Neural progenitor cell (in vitro differentiated cells): ENCODE measurements around the gene ZNF816. TPM values are rescaled to one million over a fixed set of nuclear protein-coding genes. Genes with fewer than 3 reads are reported as not detected.

Source experiments
- DNase-seq: peaks from one replicate; pipeline ENCODE4 v3.0.0-alpha.2; 2016; ENCODE audit warnings: low spot score
- H2AFZ ChIP-seq: fragments of 200-600 bp; sonication (generic); replicated peaks from 2 replicates; pipeline ENCODE4 v1.6.1; 2016; ENCODE audit warnings: antibody characterized with exemption
- H3F3A ChIP-seq: fragments of 200-600 bp; sonication (generic); 2 replicates; pipeline ENCODE4 v1.6.1; 2016; ENCODE audit warnings: antibody characterized with exemption, low read depth
- H3K27ac ChIP-seq: fragments of 200-600 bp; sonication (generic); 2 replicates; pipeline ENCODE4 v1.5.1; 2016; ENCODE audit warnings: mild to moderate bottlenecking
- H3K27me3 ChIP-seq: fragments of 200-600 bp; sonication (generic); 2 replicates; pipeline ENCODE4 v1.6.1; 2016; ENCODE audit warnings: mild to moderate bottlenecking, moderate library complexity
- H3K36me3 ChIP-seq: fragments of 200-600 bp; sonication (generic); 2 replicates; pipeline ENCODE4 v1.5.1; 2016
- H3K4me1 ChIP-seq: fragments of 200-600 bp; sonication (generic); 2 replicates; pipeline ENCODE4 v1.6.1; 2016; ENCODE audit warnings: mixed run types
- H3K4me2 ChIP-seq: fragments of 200-600 bp; sonication (generic); 2 replicates; pipeline ENCODE4 v1.6.1; 2016
- H3K4me3 ChIP-seq: fragments of 200-600 bp; sonication (generic); 2 replicates; pipeline ENCODE4 v1.5.1; 2016
- H3K79me2 ChIP-seq: fragments of 200-600 bp; sonication (generic); 2 replicates; pipeline ENCODE4 v1.6.1; 2016; ENCODE audit warnings: low read depth
- H3K9ac ChIP-seq: fragments of 200-600 bp; sonication (generic); 2 replicates; pipeline ENCODE4 v1.6.1; 2016
- H3K9me3 ChIP-seq: fragments of 200-600 bp; sonication (generic); 2 replicates; pipeline ENCODE4 v1.5.1; 2016; ENCODE audit warnings: low read depth
- H4K20me1 ChIP-seq: fragments of 200-600 bp; sonication (generic); 2 replicates; pipeline ENCODE4 v1.6.1; 2016; ENCODE audit warnings: low read depth
- H3K27ac Mint-ChIP-seq: 3 replicates; pipeline ENCODE4 v1.8.0; 2021; ENCODE audit warnings: mixed read lengths
- H3K27me3 Mint-ChIP-seq: 2 replicates; pipeline ENCODE4 v1.8.0; 2022; ENCODE audit warnings: low read depth, mild to moderate bottlenecking, inconsistent platforms, moderate library complexity, mixed read lengths; ENCODE audit not compliant: insufficient read depth
- H3K36me3 Mint-ChIP-seq: 3 replicates; pipeline ENCODE4 v1.8.0; 2021; ENCODE audit warnings: mixed read lengths
- H3K4me1 Mint-ChIP-seq: 3 replicates; pipeline ENCODE4 v1.8.0; 2021; ENCODE audit warnings: mixed read lengths
- H3K4me3 Mint-ChIP-seq: 3 replicates; pipeline ENCODE4 v1.8.0; 2021; ENCODE audit warnings: mild to moderate bottlenecking, moderate library complexity, mixed read lengths
- H3K9me3 Mint-ChIP-seq: 3 replicates; pipeline ENCODE4 v1.8.0; 2020; ENCODE audit warnings: mixed read lengths
- EZH2 ChIP-seq: fragments of 200-600 bp; sonication (generic); IDR thresholded peaks from 2 replicates; pipeline ENCODE4 v1.6.1; 2017; ENCODE audit warnings: antibody characterized with exemption, mild to moderate bottlenecking, moderate library complexity
- EZH2phosphoT487 ChIP-seq: fragments of 200-600 bp; sonication (generic); IDR thresholded peaks from 2 replicates; pipeline ENCODE4 v1.6.1; 2017; ENCODE audit warnings: antibody characterized with exemption
- total RNA-seq: library from RNA; depleted of rRNA; stranded (reverse); fragments of >200 nt; gene quantifications from 2 replicates; pipeline ENCODE4 v1.2.3, GENCODE V29; 2015; ENCODE audit warnings: low replicate concordance
- TF ChIP-seq, protein P1 (sequence below): fragments of 200-600 bp; sonication (generic); IDR thresholded peaks from 2 replicates; pipeline ENCODE4 v1.5.1; 2017; ENCODE audit warnings: antibody characterized with exemption, mild to moderate bottlenecking

Gene ZNF816
- total RNA-seq, 1 donor from 2014 or later = 22.9 TPM

GRCh38 chr19:52967772-52968171, 5.1 kb upstream of the ZNF816 start:
- no peak for TF ChIP-seq EZH2phosphoT487
- TF ChIP-seq EZH2 = no peak
- TF ChIP-seq, protein P1, sequence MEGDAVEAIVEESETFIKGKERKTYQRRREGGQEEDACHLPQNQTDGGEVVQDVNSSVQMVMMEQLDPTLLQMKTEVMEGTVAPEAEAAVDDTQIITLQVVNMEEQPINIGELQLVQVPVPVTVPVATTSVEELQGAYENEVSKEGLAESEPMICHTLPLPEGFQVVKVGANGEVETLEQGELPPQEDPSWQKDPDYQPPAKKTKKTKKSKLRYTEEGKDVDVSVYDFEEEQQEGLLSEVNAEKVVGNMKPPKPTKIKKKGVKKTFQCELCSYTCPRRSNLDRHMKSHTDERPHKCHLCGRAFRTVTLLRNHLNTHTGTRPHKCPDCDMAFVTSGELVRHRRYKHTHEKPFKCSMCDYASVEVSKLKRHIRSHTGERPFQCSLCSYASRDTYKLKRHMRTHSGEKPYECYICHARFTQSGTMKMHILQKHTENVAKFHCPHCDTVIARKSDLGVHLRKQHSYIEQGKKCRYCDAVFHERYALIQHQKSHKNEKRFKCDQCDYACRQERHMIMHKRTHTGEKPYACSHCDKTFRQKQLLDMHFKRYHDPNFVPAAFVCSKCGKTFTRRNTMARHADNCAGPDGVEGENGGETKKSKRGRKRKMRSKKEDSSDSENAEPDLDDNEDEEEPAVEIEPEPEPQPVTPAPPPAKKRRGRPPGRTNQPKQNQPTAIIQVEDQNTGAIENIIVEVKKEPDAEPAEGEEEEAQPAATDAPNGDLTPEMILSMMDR = no peak
- no peak overlapping the region for H3K27ac Mint-ChIP-seq
- no peak overlapping the region for H3K4me3 Mint-ChIP-seq
- H2AFZ ChIP-seq = no peak overlapping the region
- peaks cover 11% of the 10 kb centered on the region for H3F3A ChIP-seq
- peaks cover 25% of the 10 kb centered on the region for H3K36me3 Mint-ChIP-seq
- H3K9ac ChIP-seq = no peak overlapping the region
- no peak overlapping the region for H3K4me3 ChIP-seq
- H3K36me3 ChIP-seq = no peaks in the 10 kb centered on the region
- H4K20me1 ChIP-seq = no peaks in the 10 kb centered on the region
- no peak overlapping the region for H3K27ac ChIP-seq
- peaks cover 8% of the 10 kb centered on the region for H3K4me1 Mint-ChIP-seq
- DNase-seq = no peak
- H3K9me3 ChIP-seq = no peaks in the 10 kb centered on the region
- H3K9me3 Mint-ChIP-seq = peaks cover 37% of the 10 kb centered on the region
- no peak overlapping the region for H3K4me2 ChIP-seq
- H3K79me2 ChIP-seq = no peaks in the 10 kb centered on the region
- H3K27me3 Mint-ChIP-seq = no peaks in the 10 kb centered on the region
- peaks cover 8% of the 10 kb centered on the region for H3K4me1 ChIP-seq
- no peaks in the 10 kb centered on the region for H3K27me3 ChIP-seq

- Histone ChIP-seq H3K27me3 (no peaks in the 10 kb centered on the region), H2AFZ (peak overlapping the region; percentile 54), H3K27ac (no peak overlapping the region), H3K36me3 (no peaks in the 10 kb centered on the region), H3K79me2 (peaks cover 40% of the 10 kb centered on the region), H3K9me3 (no peaks in the 10 kb centered on the region), H3F3A (peaks cover 15% of the 10 kb centered on the region), H4K20me1 (no peaks in the 10 kb centered on the region), H3K4me1 (peaks cover 16% of the 10 kb centered on the region), H3K4me3 (peak overlapping the region; percentile 87), H3K9ac (no peak overlapping the region), H3K4me2 (peak overlapping the region; percentile 73)
- peaks cover 18% of the 10 kb centered on the region for H3K4me1 Mint-ChIP-seq
- H3K9me3 Mint-ChIP-seq = peaks cover 45% of the 10 kb centered on the region
- peak; percentile 61 for DNase-seq
- peak overlapping the region; percentile 97 for H3K27ac Mint-ChIP-seq
- H3K27me3 Mint-ChIP-seq = peaks cover 4% of the 10 kb centered on the region
- peaks cover 30% of the 10 kb centered on the region for H3K36me3 Mint-ChIP-seq
- no peak for TF ChIP-seq EZH2
- peak overlapping the region; percentile 95 for H3K4me3 Mint-ChIP-seq
Observed at GRCh38 chr19:52963247-52963618, 552 bp upstream of the ZNF816 start.

- Histone ChIP-seq H3K9ac (peak overlapping the region; percentile 67), H3F3A (peaks cover 15% of the 10 kb centered on the region), H3K4me2 (peak overlapping the region; percentile 73), H3K79me2 (peaks cover 44% of the 10 kb centered on the region), H3K27me3 (no peaks in the 10 kb centered on the region), H3K27ac (no peak overlapping the region), H3K4me1 (peaks cover 16% of the 10 kb centered on the region), H3K4me3 (peak overlapping the region; percentile 87), H3K9me3 (no peaks in the 10 kb centered on the region), H2AFZ (peak overlapping the region; percentile 81), H3K36me3 (no peaks in the 10 kb centered on the region), H4K20me1 (no peaks in the 10 kb centered on the region)
- H3K27me3 Mint-ChIP-seq = peaks cover 4% of the 10 kb centered on the region
- peaks cover 35% of the 10 kb centered on the region for H3K36me3 Mint-ChIP-seq
- peaks cover 18% of the 10 kb centered on the region for H3K4me1 Mint-ChIP-seq
- no peak for TF ChIP-seq EZH2
- TF ChIP-seq, protein P1 = no peak
- no peak for TF ChIP-seq EZH2phosphoT487
- peaks cover 47% of the 10 kb centered on the region for H3K9me3 Mint-ChIP-seq
- peak overlapping the region; percentile 68 for H3K27ac Mint-ChIP-seq
- H3K4me3 Mint-ChIP-seq = peak overlapping the region; percentile 95
- DNase-seq = peak; percentile 12
Observed at GRCh38 chr19:52961981-52962380, 700 bp downstream of the ZNF816 start.

- Histone ChIP-seq H3K79me2 (peaks cover 44% of the 10 kb centered on the region), H3K4me3 (no peak overlapping the region), H3K4me1 (peaks cover 16% of the 10 kb centered on the region), H3F3A (peaks cover 15% of the 10 kb centered on the region), H4K20me1 (no peaks in the 10 kb centered on the region), H3K36me3 (peaks cover 2% of the 10 kb centered on the region), H3K27ac (no peak overlapping the region), H3K27me3 (no peaks in the 10 kb centered on the region), H3K4me2 (no peak overlapping the region), H3K9ac (no peak overlapping the region), H3K9me3 (no peaks in the 10 kb centered on the region), H2AFZ (no peak overlapping the region)
- H3K27ac Mint-ChIP-seq = no peak overlapping the region
- DNase-seq = no peak
- peaks cover 58% of the 10 kb centered on the region for H3K9me3 Mint-ChIP-seq
- H3K4me3 Mint-ChIP-seq = no peak overlapping the region
- peaks cover 53% of the 10 kb centered on the region for H3K36me3 Mint-ChIP-seq
- H3K27me3 Mint-ChIP-seq = peaks cover 4% of the 10 kb centered on the region
- TF ChIP-seq EZH2phosphoT487 = no peak
- TF ChIP-seq, protein P1 = no peak
- no peak for TF ChIP-seq EZH2
- H3K4me1 Mint-ChIP-seq = peaks cover 18% of the 10 kb centered on the region
Observed at GRCh38 chr19:52959613-52960295, 2.9 kb downstream of the ZNF816 start.
